Mesenchymal stem cell (in vitro differentiated cells and primary cell): ENCODE results near the gene ZNF212.

Experiments
- DNase-seq: peaks from one replicate; pipeline ENCODE4 v3.0.0-alpha.2; 2013
- H2AFZ ChIP-seq: one replicate; pipeline ENCODE4 v1.6.1; 2013; ENCODE audit warnings: low read depth, mild to moderate bottlenecking, control low read depth, inconsistent platforms, low read length, moderate library complexity
- H2AK5ac ChIP-seq: 2 replicates; pipeline ENCODE4 v1.6.1; 2013; ENCODE audit warnings: low read length, moderate library complexity, mild to moderate bottlenecking, inconsistent platforms; ENCODE audit not compliant: severe bottlenecking
- H2BK120ac ChIP-seq: one replicate; pipeline ENCODE4 v1.6.1; 2013; ENCODE audit warnings: low read depth, mild to moderate bottlenecking, inconsistent platforms, low read length, moderate library complexity
- H2BK12ac ChIP-seq, 2 experiments: one replicate each; pipeline ENCODE4 v1.6.1; 2013; ENCODE audit warnings: inconsistent platforms in 2 of 2, low read length in 2 of 2, mild to moderate bottlenecking in 2 of 2, moderate library complexity in 2 of 2, control low read depth in 1 of 2
- H2BK15ac ChIP-seq: one replicate; pipeline ENCODE4 v1.6.1; 2013; ENCODE audit warnings: mild to moderate bottlenecking, low read depth, inconsistent platforms; ENCODE audit not compliant: poor library complexity, severe bottlenecking
- H2BK5ac ChIP-seq: 2 replicates; pipeline ENCODE4 v1.6.1; 2013; ENCODE audit warnings: low read depth, mild to moderate bottlenecking, low read length, control low read depth, inconsistent platforms; ENCODE audit not compliant: poor library complexity, severe bottlenecking
- H3K14ac ChIP-seq, 2 experiments: one replicate each; pipeline ENCODE4 v1.6.1; 2013; ENCODE audit warnings: inconsistent platforms in 2 of 2, low read length in 2 of 2, control low read depth in 1 of 2, mild to moderate bottlenecking in 1 of 2, moderate library complexity in 1 of 2
- H3K18ac ChIP-seq, 2 experiments: one replicate each; pipeline ENCODE4 v1.6.1; 2013; ENCODE audit warnings: inconsistent platforms in 2 of 2, low read length in 2 of 2, control low read depth in 1 of 2, low read depth in 1 of 2, mild to moderate bottlenecking in 1 of 2
- H3K23ac ChIP-seq, 2 experiments: one replicate each; pipeline ENCODE4 v1.6.1; 2013; ENCODE audit warnings: inconsistent platforms in 2 of 2, low read length in 2 of 2, mild to moderate bottlenecking in 2 of 2, moderate library complexity in 2 of 2, control low read depth in 1 of 2
- H3K27ac ChIP-seq: 2 replicates; pipeline ENCODE4 v1.5.1; 2013; ENCODE audit warnings: mild to moderate bottlenecking, moderate library complexity, low read length, control low read depth, inconsistent platforms; ENCODE audit not compliant: poor library complexity, severe bottlenecking
- H3K27me3 ChIP-seq, 2 experiments: 2 replicates each; pipeline versions ENCODE4 v1.6.1 to v1.7.0; 2013; ENCODE audit warnings: low read length in 2 of 2, mild to moderate bottlenecking in 2 of 2, moderate library complexity in 2 of 2, control low read depth in 1 of 2, inconsistent platforms in 1 of 2; ENCODE audit not compliant: control insufficient read depth in 1 of 2, insufficient read depth in 1 of 2
- H3K36me3 ChIP-seq, 2 experiments: 2 replicates each; pipeline versions ENCODE4 v1.6.1 to v1.7.0; 2013; ENCODE audit warnings: low read length in 2 of 2, control low read depth in 1 of 2, inconsistent platforms in 1 of 2, low read depth in 1 of 2, mild to moderate bottlenecking in 1 of 2; ENCODE audit not compliant: insufficient read depth in 2 of 2, control insufficient read depth in 1 of 2
- H3K4ac ChIP-seq, 2 experiments: one replicate each; pipeline ENCODE4 v1.6.1; 2013; ENCODE audit warnings: inconsistent platforms in 2 of 2, low read length in 2 of 2, mild to moderate bottlenecking in 2 of 2, moderate library complexity in 2 of 2, control low read depth in 1 of 2, low read depth in 1 of 2
- H3K4me1 ChIP-seq: 2 replicates; pipeline ENCODE4 v1.6.1; 2013; ENCODE audit warnings: low read depth, low read length, control low read depth; ENCODE audit not compliant: control insufficient read depth, insufficient read depth
- H3K4me2 ChIP-seq: 2 replicates; pipeline ENCODE4 v1.6.1; 2013; ENCODE audit warnings: low read length, mild to moderate bottlenecking, inconsistent platforms; ENCODE audit not compliant: poor library complexity, severe bottlenecking
- H3K4me3 ChIP-seq, 2 experiments: 2 replicates each; pipeline versions ENCODE4 v1.5.1 to v1.7.0; 2013; ENCODE audit warnings: low read length in 2 of 2, mild to moderate bottlenecking in 2 of 2, control low read depth in 1 of 2, low read depth in 1 of 2; ENCODE audit not compliant: insufficient read depth in 1 of 2
- H3K79me1 ChIP-seq: replicated peaks from 2 replicates; pipeline ENCODE4 v1.6.1; 2013; ENCODE audit warnings: mild to moderate bottlenecking, control low read depth, low read length, inconsistent platforms; ENCODE audit not compliant: poor library complexity, severe bottlenecking
- H3K9ac ChIP-seq: 2 replicates; pipeline ENCODE4 v1.7.0; 2013; ENCODE audit warnings: mild to moderate bottlenecking, low read length, moderate library complexity
- H3K9me3 ChIP-seq: 2 replicates; pipeline ENCODE4 v1.7.0; 2013; ENCODE audit warnings: mild to moderate bottlenecking, low read length; ENCODE audit not compliant: control insufficient read depth
- H4K8ac ChIP-seq: one replicate; pipeline ENCODE4 v1.6.1; 2013; ENCODE audit warnings: inconsistent platforms, mild to moderate bottlenecking, low read length, moderate library complexity
- H4K91ac ChIP-seq: one replicate; pipeline ENCODE4 v1.6.1; 2013; ENCODE audit warnings: mild to moderate bottlenecking, low read length, inconsistent platforms
- WGBS: methylation state at CpG from one replicate; pipeline ENCODE4 v1.1.7; 2013; ENCODE audit warnings: mixed read lengths; 5-methylcytosine and 5-hydroxymethylcytosine counted together

Gene ZNF212

DNA sequence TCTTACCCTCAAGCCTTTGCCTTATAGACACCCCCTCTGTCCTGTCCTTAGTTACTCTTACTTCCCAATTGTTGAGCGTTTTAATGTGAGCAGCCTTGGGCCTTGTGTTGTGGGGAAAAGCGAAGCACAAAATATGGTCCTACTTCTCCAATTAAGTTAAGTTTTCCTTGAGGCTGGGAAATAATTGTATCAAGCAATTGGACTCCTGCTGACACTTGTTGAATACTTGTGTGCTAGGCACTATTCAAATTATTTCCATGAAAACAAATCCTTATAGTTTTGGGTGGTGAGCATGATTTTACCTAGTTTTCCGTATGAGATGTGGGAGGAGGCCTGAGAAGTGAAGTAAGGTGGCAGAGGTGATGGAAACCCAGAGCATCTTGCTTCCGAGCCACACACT is 17.1 kb downstream of the ZNF212 start:
- H4K8ac ChIP-seq: no peak overlapping the region
- no peak overlapping the region for H3K4me3 ChIP-seq
- no peak overlapping the region for H2BK120ac ChIP-seq
- H4K91ac ChIP-seq: no peak overlapping the region
- no peak overlapping the region for H2BK5ac ChIP-seq
- WGBS: 98% methylated on average over 4 of the region's 4 CpGs
- H3K18ac ChIP-seq: no peak overlapping the region
- no peaks in the 10 kb centered on the region for H3K4me1 ChIP-seq
- H3K14ac ChIP-seq: no peak overlapping the region
- H3K36me3 ChIP-seq: peaks cover 36 to 48% of the 10 kb centered on the region in 2 experiments
- no peak overlapping the region for H2BK15ac ChIP-seq
- no peak overlapping the region for H2AK5ac ChIP-seq
- H3K27me3 ChIP-seq: no peaks in the 10 kb centered on the region
- H3K9me3 ChIP-seq: no peaks in the 10 kb centered on the region
- H3K79me1 ChIP-seq: peaks cover 8% of the 10 kb centered on the region
- no peak overlapping the region for H3K9ac ChIP-seq
- H3K23ac ChIP-seq: no peak overlapping the region
- no peak overlapping the region for H2AFZ ChIP-seq
- no peak overlapping the region for H2BK12ac ChIP-seq
- H3K4me2 ChIP-seq: no peak overlapping the region
- H3K27ac ChIP-seq: no peak overlapping the region
- DNase-seq: no peak
- no peak overlapping the region for H3K4ac ChIP-seq

DNA sequence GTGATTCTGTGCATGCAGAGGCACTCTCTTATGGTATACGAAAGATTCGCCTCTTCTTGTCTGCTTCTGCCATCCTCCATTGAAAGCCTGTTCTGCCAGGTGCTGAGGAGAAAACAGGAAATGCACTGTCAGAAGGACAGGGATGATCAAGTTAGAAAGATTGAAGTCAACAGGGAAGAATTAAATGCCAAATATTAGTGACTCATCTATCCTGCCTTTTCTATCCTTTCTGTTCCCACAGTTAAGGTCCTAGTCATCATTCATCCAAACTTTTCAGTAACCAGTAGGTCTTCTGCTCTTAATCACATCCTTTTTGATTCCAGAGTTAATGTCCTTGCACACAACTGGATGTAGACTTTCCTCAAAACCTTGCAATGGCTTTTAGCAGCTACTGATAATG is 17.7 kb downstream of the ZNF212 start:
- no peak overlapping the region for H3K9ac ChIP-seq
- no peak overlapping the region for H3K4ac ChIP-seq
- peaks cover 8% of the 10 kb centered on the region for H3K79me1 ChIP-seq
- no peak for DNase-seq
- H3K27me3 ChIP-seq: no peaks in the 10 kb centered on the region
- no peak overlapping the region for H3K4me3 ChIP-seq
- no peak overlapping the region for H2AFZ ChIP-seq
- H2BK120ac ChIP-seq: no peak overlapping the region
- no peak overlapping the region for H2BK5ac ChIP-seq
- H3K18ac ChIP-seq: no peak overlapping the region
- H3K4me2 ChIP-seq: no peak overlapping the region
- no peak overlapping the region for H2BK12ac ChIP-seq
- H3K9me3 ChIP-seq: no peaks in the 10 kb centered on the region
- H2AK5ac ChIP-seq: no peak overlapping the region
- peaks cover under 1% of the 10 kb centered on the region for H3K4me1 ChIP-seq
- 94% methylated on average over 2 of the region's 2 CpGs for WGBS
- no peak overlapping the region for H3K14ac ChIP-seq
- no peak overlapping the region for H2BK15ac ChIP-seq
- no peak overlapping the region for H3K23ac ChIP-seq
- peaks cover 35 to 43% of the 10 kb centered on the region in 2 experiments for H3K36me3 ChIP-seq
- no peak overlapping the region for H3K27ac ChIP-seq
- H4K91ac ChIP-seq: no peak overlapping the region
- no peak overlapping the region for H4K8ac ChIP-seq

DNA sequence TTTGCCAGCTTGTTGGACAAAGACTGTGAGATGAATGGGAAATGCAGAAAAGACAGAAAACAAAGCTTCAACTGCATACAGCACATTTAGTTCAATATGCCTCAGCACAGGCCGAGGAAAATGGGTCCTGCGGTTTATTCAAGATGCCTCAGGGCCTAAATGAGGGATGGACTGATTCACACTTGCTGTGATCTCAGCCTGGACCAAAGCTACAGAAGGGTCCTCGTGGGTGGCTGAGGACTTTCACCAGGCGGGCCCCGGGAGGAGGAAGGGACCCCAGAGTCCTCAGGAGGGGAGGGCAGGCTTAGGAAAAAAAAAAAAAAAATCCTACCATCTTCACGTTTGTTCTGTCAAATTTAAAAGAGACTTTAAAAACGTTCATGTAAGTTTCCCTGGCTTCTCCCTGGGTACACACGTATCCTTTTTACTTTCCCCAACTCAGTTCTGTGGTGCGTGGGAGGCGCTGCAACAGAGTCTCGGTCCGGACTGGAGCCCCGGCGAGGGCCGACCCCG is 21.9 kb downstream of the ZNF212 start:
- Histone ChIP-seq H4K8ac (peak overlapping the region; percentile 93), H3K9ac (peak overlapping the region; percentile 97), H2BK5ac (no peak overlapping the region), H3K4me2 (peak overlapping the region; percentile 83), H2BK12ac (no peak overlapping the region), H3K14ac (no peak overlapping the region), H2BK15ac (peak overlapping the region; percentile 33), H3K4me1 (peaks cover 6% of the 10 kb centered on the region), H2AFZ (peak overlapping the region; percentile 93), H2BK120ac (no peak overlapping the region), H4K91ac (no peak overlapping the region), H3K23ac (no peak overlapping the region), H3K4ac (peak overlapping the region; percentile 15 to 32), H3K4me3 (peak overlapping the region; percentile 71 to 83), H3K79me1 (peaks cover 11% of the 10 kb centered on the region), H3K9me3 (no peaks in the 10 kb centered on the region), H3K27ac (peak overlapping the region; percentile 85), H3K36me3 (peaks cover 10 to 23% of the 10 kb centered on the region in 2 experiments), H3K18ac (peak overlapping the region; percentile 91 to 93), H3K27me3 (no peaks in the 10 kb centered on the region), H2AK5ac (no peak overlapping the region)
- 24% methylated on average over 16 of the region's 16 CpGs for WGBS
- peak; percentile 51 for DNase-seq

DNA sequence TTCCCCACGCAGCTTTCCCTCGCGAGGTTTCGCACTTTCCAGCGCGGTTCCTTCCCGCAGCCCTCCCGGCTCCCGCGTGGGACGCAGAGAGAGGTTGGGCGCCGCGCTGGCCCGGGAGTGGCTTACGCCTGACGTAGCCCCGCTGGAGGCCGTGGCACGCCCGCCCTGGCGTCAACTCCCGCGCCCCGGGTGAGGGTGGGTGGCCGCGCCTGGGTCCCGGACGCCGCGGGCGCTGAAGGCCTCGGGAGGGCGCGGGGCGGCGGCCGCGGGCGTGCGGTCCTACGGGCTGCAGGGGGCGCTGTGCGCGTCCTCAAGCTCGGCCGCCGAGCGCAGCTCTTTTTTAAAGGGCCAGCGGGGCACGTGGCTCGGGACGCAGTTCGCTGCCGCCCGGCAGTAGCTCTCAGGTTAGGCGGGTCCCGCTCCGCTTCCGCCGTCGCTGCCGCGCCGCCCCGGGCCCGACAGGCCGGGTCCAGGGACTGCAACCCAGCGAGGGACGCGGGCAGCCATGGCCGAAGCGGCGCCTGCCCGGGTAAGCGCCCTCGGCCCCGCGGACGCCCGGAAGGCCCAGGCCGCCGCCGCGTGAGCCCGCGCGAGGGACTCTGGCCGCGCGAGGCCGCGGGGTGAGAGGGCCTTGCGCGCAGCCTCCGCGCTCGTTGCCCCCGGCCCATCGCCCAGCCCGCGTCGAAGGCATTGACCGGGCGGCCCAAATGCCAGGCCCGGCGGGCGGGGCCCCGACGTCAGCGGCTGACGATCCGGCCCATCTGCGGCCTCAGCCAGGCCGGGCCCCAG is 22.6 kb downstream of the ZNF212 start, which contains the start of gene ZNF783:
Gene ZNF783 (plus strand): TSS at position 368 of the 789 bp plus-strand sequence. CDS start 138 bp downstream, at position 506.
- Histone ChIP-seq H3K4me1 (peaks cover 6% of the 10 kb centered on the region), H3K79me1 (peaks cover 12% of the 10 kb centered on the region), H2BK15ac (peak within 1 kb of the TSS; percentile 33), H3K18ac (peak within 1 kb of the TSS; percentile 91 to 93), H3K4me3 (peak within 1 kb of the TSS; percentile 71 to 83), H3K23ac (peak within 1 kb of the TSS; percentile 7 to 91), H3K27me3 (no peaks in the 10 kb centered on the region), H2BK120ac (peak within 1 kb of the TSS; percentile 88), H3K14ac (peak within 1 kb of the TSS in 1 of 2 experiments; percentile 53), H3K4me2 (peak within 1 kb of the TSS; percentile 83), H4K8ac (peak within 1 kb of the TSS; percentile 93), H4K91ac (peak within 1 kb of the TSS; percentile 91), H2BK5ac (peak within 1 kb of the TSS; percentile 83), H3K9ac (peak within 1 kb of the TSS; percentile 97), H3K9me3 (no peaks in the 10 kb centered on the region), H2AFZ (peak within 1 kb of the TSS; percentile 93), H3K4ac (peak within 1 kb of the TSS; percentile 15 to 83), H3K36me3 (peaks cover 17 to 29% of the 10 kb centered on the region in 2 experiments), H3K27ac (peak within 1 kb of the TSS; percentile 85), H2AK5ac (no peak within 1 kb of the TSS), H2BK12ac (peak within 1 kb of the TSS in 1 of 2 experiments; percentile 59)
- under 1% methylated on average over 74 of the region's 115 CpGs for WGBS
- DNase-seq: peak; percentile 82
